SK-N-SH (cell line): ENCODE data around the gene ATP6V1C2.

Source experiments
- EP300 ChIP-seq, 2 experiments: IDR thresholded peaks; 2 replicates each; pipeline versions ENCODE4 v1.4.0 to v1.6.1; 2012; ENCODE audit warnings: borderline replicate concordance in 1 of 2, low read depth in 1 of 2, low read length in 1 of 2
- GATA2 ChIP-seq: sonication (generic); formaldehyde crosslinking; IDR thresholded peaks from 2 replicates; pipeline ENCODE4 v1.5.0; 2020; ENCODE audit warnings: mild to moderate bottlenecking, missing genetic modification reagents
- POLR2AphosphoS5 ChIP-seq: IDR thresholded peaks from 2 replicates; pipeline ENCODE4 v1.6.1; 2012; ENCODE audit warnings: low read depth, low read length
- RCOR1 ChIP-seq: fragments of 150-350 bp; IDR thresholded peaks from 2 replicates; pipeline ENCODE4 v1.6.1; 2017; ENCODE audit warnings: antibody characterized with exemption, low read length
- RFX5 ChIP-seq: IDR thresholded peaks from 2 replicates; pipeline ENCODE4 v1.6.1; 2012; ENCODE audit warnings: mild to moderate bottlenecking, improper control_type of control experiment, low read length
- TF ChIP-seq, protein P1 (sequence below): fragments of 200-600 bp; sonication (generic); IDR thresholded peaks from 2 replicates; pipeline ENCODE4 v1.6.1; 2017; ENCODE audit warnings: antibody characterized with exemption, mild to moderate bottlenecking, moderate library complexity

DNA sequence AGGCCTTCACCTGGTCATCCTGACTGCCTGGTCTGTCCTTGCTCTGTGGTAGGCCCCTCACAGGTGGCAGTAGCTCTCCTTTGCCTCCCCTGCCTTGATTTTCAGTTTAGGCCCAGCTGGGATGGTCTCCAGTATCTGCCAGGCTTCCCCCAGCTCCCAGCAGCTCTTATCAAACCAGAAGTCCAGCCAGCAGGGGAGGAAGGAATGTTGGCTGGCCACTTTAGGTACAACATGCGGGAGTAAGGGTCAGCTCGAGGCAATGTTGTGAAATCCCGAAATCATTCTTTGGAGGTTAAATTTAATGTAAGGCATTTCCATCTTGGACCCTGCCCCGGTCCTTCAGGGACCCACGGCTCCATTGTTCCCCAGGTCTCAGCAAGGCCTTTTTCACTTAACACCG, 16.8 kb downstream of the ATP6V1C2 start:
- TF ChIP-seq, protein P1, sequence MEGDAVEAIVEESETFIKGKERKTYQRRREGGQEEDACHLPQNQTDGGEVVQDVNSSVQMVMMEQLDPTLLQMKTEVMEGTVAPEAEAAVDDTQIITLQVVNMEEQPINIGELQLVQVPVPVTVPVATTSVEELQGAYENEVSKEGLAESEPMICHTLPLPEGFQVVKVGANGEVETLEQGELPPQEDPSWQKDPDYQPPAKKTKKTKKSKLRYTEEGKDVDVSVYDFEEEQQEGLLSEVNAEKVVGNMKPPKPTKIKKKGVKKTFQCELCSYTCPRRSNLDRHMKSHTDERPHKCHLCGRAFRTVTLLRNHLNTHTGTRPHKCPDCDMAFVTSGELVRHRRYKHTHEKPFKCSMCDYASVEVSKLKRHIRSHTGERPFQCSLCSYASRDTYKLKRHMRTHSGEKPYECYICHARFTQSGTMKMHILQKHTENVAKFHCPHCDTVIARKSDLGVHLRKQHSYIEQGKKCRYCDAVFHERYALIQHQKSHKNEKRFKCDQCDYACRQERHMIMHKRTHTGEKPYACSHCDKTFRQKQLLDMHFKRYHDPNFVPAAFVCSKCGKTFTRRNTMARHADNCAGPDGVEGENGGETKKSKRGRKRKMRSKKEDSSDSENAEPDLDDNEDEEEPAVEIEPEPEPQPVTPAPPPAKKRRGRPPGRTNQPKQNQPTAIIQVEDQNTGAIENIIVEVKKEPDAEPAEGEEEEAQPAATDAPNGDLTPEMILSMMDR = no peak
- TF ChIP-seq RFX5 = no peak
- TF ChIP-seq RCOR1 = no peak
- TF ChIP-seq EP300 (IDR thresholded peaks at IDR 0.05; ENCODE audit: borderline replicate concordance in 1 of 2, low read depth in 1 of 2, low read length in 1 of 2) = no peak
- no peak for TF ChIP-seq GATA2 (CRISPR knock-in tag)
- no peak for TF ChIP-seq POLR2AphosphoS5
